Prostate gland (tissue), 2 donors: ENCODE measurements around the gene GNRH2.

ENCODE experiments used
- POLR2A ChIP-seq: fragments of 450-650 bp; IDR thresholded peaks from one replicate; pipeline ENCODE4 v1.6.1; 2016; ENCODE audit warnings: antibody characterized with exemption, mild to moderate bottlenecking
- POLR2AphosphoS5 ChIP-seq: sonication (generic); formaldehyde crosslinking; IDR thresholded peaks from one replicate; pipeline ENCODE4 v1.6.1; 2017; ENCODE audit warnings: antibody characterized with exemption
- TF ChIP-seq, protein P1 (sequence below), 4 experiments: fragments of 200-600 bp in 2 of 4; fragments of 450-650 bp in 2 of 4; sonication (generic) in 2 of 4; IDR thresholded peaks; 1 replicate in 3 of 4; 2 replicates in 1 of 4; pipeline ENCODE4 v1.5.1; 2016 to 2019; ENCODE audit warnings: antibody characterized with exemption in 4 of 4, mild to moderate bottlenecking in 2 of 4, moderate library complexity in 2 of 4

DNA sequence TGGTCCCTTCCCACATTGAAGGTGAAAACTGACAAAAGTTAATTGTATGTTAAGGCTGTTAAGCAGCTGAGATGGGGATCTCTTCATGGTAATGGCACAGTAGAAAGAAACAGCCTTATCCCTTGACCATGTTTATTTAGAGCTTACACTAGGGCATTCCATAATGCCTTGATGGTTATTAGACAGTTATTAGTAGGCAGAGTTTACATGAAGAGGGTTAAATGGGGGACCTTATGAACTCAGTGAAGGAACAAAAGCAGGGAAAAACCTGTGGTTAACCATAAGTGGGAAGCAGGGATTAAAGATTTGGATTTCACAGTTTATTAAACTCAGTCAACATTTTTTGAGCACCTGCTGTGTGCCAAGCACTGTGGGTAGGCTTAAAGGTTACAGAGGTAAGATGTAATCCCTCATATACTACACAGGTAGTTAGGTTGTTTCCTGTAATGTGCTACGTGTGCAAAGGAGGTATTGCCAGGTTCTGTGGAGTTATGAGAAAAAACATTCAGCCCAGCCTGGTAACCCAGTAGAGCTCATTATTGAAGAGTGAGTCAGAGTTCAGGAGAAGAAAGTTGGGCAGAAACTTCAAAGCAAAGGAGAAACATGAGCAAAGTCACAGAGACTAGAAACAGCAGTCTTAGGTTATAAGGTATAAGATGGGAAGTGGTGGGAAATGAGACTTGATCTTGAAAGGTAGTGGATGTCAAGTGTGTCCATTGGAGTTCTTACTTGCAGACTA lies 32.3 kb upstream of the GNRH2 start:
- TF ChIP-seq, protein P1, sequence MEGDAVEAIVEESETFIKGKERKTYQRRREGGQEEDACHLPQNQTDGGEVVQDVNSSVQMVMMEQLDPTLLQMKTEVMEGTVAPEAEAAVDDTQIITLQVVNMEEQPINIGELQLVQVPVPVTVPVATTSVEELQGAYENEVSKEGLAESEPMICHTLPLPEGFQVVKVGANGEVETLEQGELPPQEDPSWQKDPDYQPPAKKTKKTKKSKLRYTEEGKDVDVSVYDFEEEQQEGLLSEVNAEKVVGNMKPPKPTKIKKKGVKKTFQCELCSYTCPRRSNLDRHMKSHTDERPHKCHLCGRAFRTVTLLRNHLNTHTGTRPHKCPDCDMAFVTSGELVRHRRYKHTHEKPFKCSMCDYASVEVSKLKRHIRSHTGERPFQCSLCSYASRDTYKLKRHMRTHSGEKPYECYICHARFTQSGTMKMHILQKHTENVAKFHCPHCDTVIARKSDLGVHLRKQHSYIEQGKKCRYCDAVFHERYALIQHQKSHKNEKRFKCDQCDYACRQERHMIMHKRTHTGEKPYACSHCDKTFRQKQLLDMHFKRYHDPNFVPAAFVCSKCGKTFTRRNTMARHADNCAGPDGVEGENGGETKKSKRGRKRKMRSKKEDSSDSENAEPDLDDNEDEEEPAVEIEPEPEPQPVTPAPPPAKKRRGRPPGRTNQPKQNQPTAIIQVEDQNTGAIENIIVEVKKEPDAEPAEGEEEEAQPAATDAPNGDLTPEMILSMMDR (IDR thresholded peaks at IDR 0.05): no peak
- TF ChIP-seq POLR2AphosphoS5 (no peak), POLR2A (no peak)
